Measurements from ENCODE around the gene HLA-DMA. TPM values are rescaled to one million over a fixed set of nuclear protein-coding genes. Genes with fewer than 3 reads are reported as not detected.
A peak's percentile ranks its signal among the peaks of the same experiment; 100 is the strongest.
"Not testable (repeated sequence)": the region's sequence is repeated elsewhere in the genome, so short reads cannot be mapped to it uniquely, and the experiment has no call there.

The HLA-DMA gene
- total RNA-seq, 2 experiments from 2014 or later = 11.8 TPM

DNA sequence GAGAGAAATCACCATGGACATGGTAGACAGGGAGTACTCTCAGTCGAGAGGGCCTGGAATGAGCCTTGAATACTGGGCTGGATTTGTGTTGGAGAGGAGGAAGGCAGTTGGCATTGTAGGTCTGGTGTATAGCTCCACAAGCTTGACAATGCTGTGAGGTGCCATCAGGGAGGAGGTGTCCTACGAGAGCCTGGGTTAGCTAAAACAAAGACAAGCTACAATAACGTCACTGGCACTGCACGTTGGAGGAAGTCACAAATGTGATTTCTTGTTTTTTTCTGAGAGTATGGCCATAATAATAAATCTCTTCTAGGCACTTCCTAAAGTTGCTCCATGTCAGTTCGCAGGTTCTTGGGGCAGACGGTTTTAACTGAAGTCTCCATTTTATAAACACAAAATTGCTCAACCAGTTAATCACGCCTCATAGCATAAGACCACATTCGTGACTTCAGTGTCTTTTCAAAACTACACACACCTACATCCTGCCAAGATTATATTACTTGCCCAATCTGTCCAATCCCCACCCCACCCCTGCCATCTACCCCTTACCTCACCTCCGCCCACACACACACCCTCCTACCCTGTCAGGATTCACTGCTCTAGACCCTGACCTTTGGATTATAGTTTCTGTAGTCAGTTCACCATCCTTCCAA lies 7.7 kb downstream of the HLA-DMA start:
- peak overlapping the region; percentile 85 for H3K27ac Mint-ChIP-seq
- H3K36me3 Mint-ChIP-seq (ENCODE audit: low read depth) = no peaks in the 10 kb centered on the region
- intact Hi-C loops (cut with DNase I, micrococcal nuclease) = no loop called here
- peaks cover 72% of the 10 kb centered on the region for H3K4me1 Mint-ChIP-seq
- ATAC-seq (no peak), DNase-seq (peak; percentile 65)
- peaks cover 4% of the 10 kb centered on the region for H3K9me3 Mint-ChIP-seq (ENCODE audit: low read depth)
- no peak overlapping the region for H3K4me3 Mint-ChIP-seq
- ChIA-PET CTCF (interaction anchor here (0.5 to 7.2 kb wide), 10 partner anchors 9 to 134 kb away, joined by 3 to 137 read pairs (median 4); partner anchors contain the start of gene HLA-DMA), POLR2A (interaction anchor here (0.7 to 1.2 kb wide), 2 partner anchors 27 to 331 kb away, joined by 3 to 7 read pairs; no protein-coding TSS in a partner anchor)
- no peaks in the 10 kb centered on the region for H3K27me3 Mint-ChIP-seq

DNA sequence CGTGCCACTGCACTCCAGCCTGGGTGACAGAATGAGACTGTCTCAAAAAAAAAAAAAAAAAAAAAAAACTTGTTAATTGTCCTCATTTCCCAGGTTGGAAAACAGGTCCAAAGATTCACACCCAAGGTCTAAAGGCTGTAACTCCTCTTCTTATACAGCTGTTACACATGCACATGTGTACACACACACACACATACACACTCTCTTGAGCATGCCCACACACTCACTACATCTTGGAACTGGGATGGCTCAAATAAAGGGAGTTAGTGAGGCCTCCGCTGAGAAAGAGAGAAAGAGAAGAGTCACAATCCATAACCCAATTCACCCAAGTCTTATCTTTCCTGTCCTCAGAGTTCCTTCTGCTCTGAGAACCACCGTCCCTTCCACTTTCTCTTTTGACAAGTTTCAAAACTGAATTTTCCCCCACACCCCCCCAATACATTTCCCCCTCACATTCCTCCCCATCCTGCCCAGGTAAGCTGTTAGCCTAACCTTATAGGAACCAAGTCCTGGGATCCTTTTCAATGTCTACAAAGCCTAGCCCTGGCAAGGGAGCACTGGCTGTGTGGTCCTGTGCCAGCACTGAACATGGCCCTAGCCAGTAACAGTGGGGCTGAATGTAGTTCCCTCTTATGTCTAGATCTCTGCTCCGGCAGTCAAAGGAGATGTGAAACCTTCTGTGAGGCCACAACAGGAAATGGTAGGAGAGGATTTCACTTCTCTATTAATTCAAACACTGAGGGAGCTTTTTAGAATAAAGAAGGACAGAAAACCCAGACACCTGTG lies 8.8 kb downstream of the HLA-DMA start:
- ChIA-PET CTCF (interaction anchor here (0.7 to 7.2 kb wide), 8 partner anchors 10 to 63 kb away, joined by 3 to 137 read pairs (median 5); partner anchors contain the start of gene HLA-DMA), POLR2A (interaction anchor here (0.6 to 1.2 kb wide), 5 partner anchors 25 to 106 kb away, joined by 3 to 7 read pairs (median 4); partner anchors contain the start of gene TAP2)
- Mint-ChIP-seq H3K4me1 (peaks cover 67% of the 10 kb centered on the region), H3K4me3 (peak overlapping the region; percentile 61), H3K9me3 (ENCODE audit: low read depth) (peaks cover 4% of the 10 kb centered on the region), H3K36me3 (ENCODE audit: low read depth) (no peaks in the 10 kb centered on the region), H3K27ac (peak overlapping the region; percentile 85), H3K27me3 (no peaks in the 10 kb centered on the region)
- intact Hi-C loops (cut with DNase I, micrococcal nuclease) = loop anchor here in 1 of 2 experiments (5.0 kb wide), 1 partner anchor 52 kb away; no protein-coding TSS in a partner anchor
- ATAC-seq (peak; percentile 51), DNase-seq (peak; percentile 48)

DNA sequence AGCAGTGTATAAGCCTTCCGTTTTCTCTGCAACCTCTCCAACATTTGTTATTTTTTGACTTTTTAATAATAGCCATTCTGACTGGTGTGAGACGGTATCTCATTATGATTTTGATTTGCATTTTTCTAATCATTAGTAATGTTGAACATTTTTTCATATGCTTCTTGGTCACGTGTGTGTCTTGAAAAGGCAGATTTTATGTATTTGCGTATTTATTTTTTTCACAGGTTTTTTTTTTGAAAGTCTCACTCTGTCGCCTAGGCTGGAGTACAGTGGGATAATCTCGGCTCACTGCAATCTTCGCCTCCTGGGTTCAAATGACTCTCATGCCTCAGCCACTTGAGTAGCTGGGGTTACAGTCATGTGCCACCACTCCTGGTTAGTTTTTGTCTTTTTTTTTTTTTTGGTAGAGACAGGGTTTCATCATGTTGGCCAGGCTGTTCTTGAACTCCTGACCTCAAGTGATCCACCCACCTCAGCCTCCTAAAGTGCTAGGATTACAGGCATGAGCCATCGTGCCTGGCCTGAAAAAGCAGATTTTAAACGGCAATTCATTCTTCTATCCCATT lies 10.3 kb downstream of the HLA-DMA start:
- H3K9me3 Mint-ChIP-seq (ENCODE audit: low read depth); H3K4me3 Mint-ChIP-seq: not testable (repeated sequence)
- POLR2A ChIA-PET = interaction anchor here (0.7 to 2.2 kb wide), 4 partner anchors 29 to 74 kb away, joined by 3 to 58 read pairs (median 6); no protein-coding TSS in a partner anchor

DNA sequence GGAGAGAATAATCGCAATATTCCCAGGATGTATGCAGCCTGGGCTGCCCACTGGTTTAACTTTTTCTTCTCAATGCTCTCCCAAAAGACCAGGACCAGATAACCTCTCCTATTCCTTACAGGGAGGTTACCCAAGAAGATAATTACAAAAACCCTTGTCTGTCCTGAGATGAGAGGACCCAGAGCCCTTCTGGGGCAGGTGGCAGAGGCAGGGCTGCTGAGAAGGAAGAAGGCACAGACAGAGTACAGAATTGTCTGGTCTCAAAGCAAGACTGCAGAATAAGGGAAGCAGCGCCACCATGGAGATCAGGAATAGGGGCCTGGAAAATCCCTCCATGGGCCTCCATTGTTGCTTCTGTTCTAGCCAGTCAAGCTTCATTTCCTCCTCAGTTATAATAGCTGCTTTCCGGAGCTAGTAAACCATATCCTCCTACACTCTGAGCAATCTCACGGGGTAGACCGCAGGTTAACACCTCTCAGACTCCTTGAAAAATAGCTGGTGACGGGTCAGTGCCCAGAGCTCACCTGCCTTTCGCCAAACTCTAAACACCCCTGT lies 11.6 kb downstream of the HLA-DMA start:
- intact Hi-C loops (cut with DNase I, micrococcal nuclease) = loop anchor here (1.0 to 5.0 kb wide), 4 partner anchors 12 to 49 kb away; partner anchors contain the start of genes BRD2 (in 2 of the 2) and HLA-DMA (in 1 of the 2)
- no peaks in the 10 kb centered on the region for H3K36me3 Mint-ChIP-seq (ENCODE audit: low read depth)

More for the DNA sequence above, 10.3 kb downstream of the HLA-DMA start:
- not testable (repeated sequence) for DNase-seq; H3K27me3 Mint-ChIP-seq; H3K36me3 Mint-ChIP-seq (ENCODE audit: low read depth); ATAC-seq
- intact Hi-C loops (cut with DNase I, micrococcal nuclease) = loop anchor here in 1 of 2 experiments (5.0 kb wide), 1 partner anchor 50 kb away; no protein-coding TSS in a partner anchor
- Mint-ChIP-seq H3K4me1 (peaks cover 58% of the 10 kb centered on the region), H3K27ac (peak overlapping the region; percentile 21)
- CTCF ChIA-PET = interaction anchor here (1.0 to 7.6 kb wide), 7 partner anchors 9 to 75 kb away, joined by 3 to 137 read pairs (median 16); partner anchors contain the start of genes BRD2 and HLA-DMA

DNA sequence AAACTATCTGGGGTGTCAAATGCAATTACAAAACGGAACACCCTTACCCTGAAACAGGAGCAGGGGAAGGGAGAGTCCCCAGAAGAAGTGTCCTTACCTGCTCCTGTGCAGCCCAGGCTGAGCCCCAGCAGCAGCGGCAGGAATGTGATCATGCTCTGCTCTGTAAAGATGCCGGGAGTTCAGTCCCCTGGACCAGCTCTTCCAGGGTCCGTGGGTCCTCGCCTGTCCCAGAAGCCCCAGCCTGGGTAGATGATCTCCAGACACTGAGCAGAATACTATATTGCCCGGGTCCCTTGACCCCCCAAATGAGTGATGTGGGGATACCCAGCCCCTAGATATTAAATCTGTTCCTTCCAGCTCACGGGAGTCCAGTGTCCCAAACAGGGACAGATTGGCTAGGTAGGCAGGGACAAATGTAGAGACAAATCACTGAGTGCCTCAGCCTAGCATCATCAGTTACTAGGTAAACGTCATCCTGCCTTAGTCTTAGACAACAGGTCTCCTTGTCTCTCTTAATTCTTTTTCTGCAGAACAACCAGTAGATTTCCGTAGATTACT lies 12.2 kb downstream of the HLA-DMA start, which contains the start of gene HLA-DMB:
Gene HLA-DMB (minus strand): TSS at position 373 of the 558 bp plus-strand sequence. CDS start 221 bp downstream, at position 152.
- peak; percentile 58 for DNase-seq
- Mint-ChIP-seq H3K36me3 (ENCODE audit: low read depth) (no peaks in the 10 kb centered on the region), H3K4me3 (peak within 1 kb of the TSS; percentile 72), H3K4me1 (peaks cover 55% of the 10 kb centered on the region), H3K27ac (peak within 1 kb of the TSS; percentile 87), H3K27me3 (no peaks in the 10 kb centered on the region), H3K9me3 (ENCODE audit: low read depth) (peaks cover 4% of the 10 kb centered on the region)
- CTCF ChIA-PET = interaction anchor here (0.7 to 7.6 kb wide), 13 partner anchors 7 to 136 kb away, joined by 3 to 137 read pairs (median 5); partner anchors contain the start of genes BRD2, HLA-DMA and TAP2
- POLR2A ChIA-PET = interaction anchor here (0.6 to 2.2 kb wide), 10 partner anchors 14 to 77 kb away, joined by 3 to 58 read pairs (median 5); no protein-coding TSS in a partner anchor
- intact Hi-C loops (cut with DNase I, micrococcal nuclease) = loop anchor here (1.0 to 5.0 kb wide), 4 partner anchors 13 to 48 kb away; partner anchors contain the start of genes BRD2 (in 2 of the 2) and HLA-DMA (in 1 of the 2)
- ATAC-seq = peak; percentile 87

More for the DNA sequence above, 11.6 kb downstream of the HLA-DMA start:
- peak overlapping the region; percentile 87 for H3K27ac Mint-ChIP-seq
- DNase-seq = peak; percentile 72
- POLR2A ChIA-PET = interaction anchor here (0.5 to 2.2 kb wide), 11 partner anchors 14 to 96 kb away, joined by 3 to 58 read pairs (median 4); no protein-coding TSS in a partner anchor
- CTCF ChIA-PET = interaction anchor here (0.7 to 7.6 kb wide), 17 partner anchors 7 to 137 kb away, joined by 3 to 137 read pairs (median 5); partner anchors contain the start of genes BRD2, HLA-DMA and TAP2
- peaks cover 55% of the 10 kb centered on the region for H3K4me1 Mint-ChIP-seq
- no peaks in the 10 kb centered on the region for H3K27me3 Mint-ChIP-seq
- peaks cover 4% of the 10 kb centered on the region for H3K9me3 Mint-ChIP-seq (ENCODE audit: low read depth)
- ATAC-seq = peak; percentile 77
- H3K4me3 Mint-ChIP-seq = peak overlapping the region; percentile 72

DNA sequence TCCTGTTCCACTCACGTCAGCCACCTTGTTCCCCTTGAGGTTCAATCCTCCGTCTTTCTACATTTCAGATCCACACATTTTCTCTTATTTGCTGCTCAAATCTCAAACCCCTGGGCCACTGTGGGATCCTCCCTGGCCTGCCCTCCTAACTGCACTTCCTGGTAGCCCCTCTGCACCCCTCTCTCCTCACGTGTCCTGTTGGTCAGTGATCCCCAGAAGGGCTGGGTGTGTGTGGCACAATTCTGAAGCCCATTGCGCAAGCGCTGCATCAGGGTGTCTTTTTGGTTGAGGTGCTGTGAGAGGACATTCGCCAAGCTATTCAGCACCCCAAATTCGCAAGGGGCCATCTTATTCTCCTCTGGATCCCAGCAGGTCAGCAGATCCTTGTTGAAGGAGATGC lies 14.4 kb downstream of the HLA-DMA start:
- intact Hi-C loops (cut with DNase I, micrococcal nuclease) = no loop called here
- no peak overlapping the region for H3K4me3 Mint-ChIP-seq
- H3K27me3 Mint-ChIP-seq = no peaks in the 10 kb centered on the region
- DNase-seq = no peak
- no peak for ATAC-seq
- no peak overlapping the region for H3K27ac Mint-ChIP-seq
- ChIA-PET CTCF (interaction anchor here (7.2 to 7.6 kb wide), 2 partner anchors 16 to 47 kb away, joined by 87 to 137 read pairs; partner anchors contain the start of gene HLA-DMA), POLR2A (interaction anchor here (1.4 kb wide), 1 partner anchor 34 kb away, joined by 6 read pairs; no protein-coding TSS in a partner anchor)
- H3K36me3 Mint-ChIP-seq (ENCODE audit: low read depth) = no peaks in the 10 kb centered on the region
- H3K4me1 Mint-ChIP-seq = peaks cover 38% of the 10 kb centered on the region
- no peaks in the 10 kb centered on the region for H3K9me3 Mint-ChIP-seq (ENCODE audit: low read depth)

DNA sequence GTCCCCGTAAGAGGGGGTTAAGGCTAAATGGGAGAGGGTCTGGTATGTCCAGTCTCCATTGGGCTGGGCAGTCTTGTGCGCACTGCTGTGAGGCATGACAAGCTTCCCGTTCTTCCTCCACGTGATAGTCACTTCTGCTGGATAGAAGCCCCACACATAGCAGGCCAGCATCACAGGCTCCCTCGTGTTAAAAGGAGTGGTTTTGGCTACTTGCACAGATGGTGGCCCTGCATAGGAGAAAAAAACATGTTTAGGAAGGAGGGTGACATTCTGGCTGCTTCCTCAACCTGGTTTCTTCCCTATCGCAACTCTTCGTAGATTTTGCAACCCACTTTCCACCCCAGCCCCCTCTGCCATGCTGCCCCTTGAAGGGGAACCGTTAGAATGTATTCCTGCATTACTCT lies 15.7 kb downstream of the HLA-DMA start:
- intact Hi-C loops (cut with DNase I, micrococcal nuclease) = no loop called here
- ATAC-seq = no peak
- no peak overlapping the region for H3K27ac Mint-ChIP-seq
- POLR2A ChIA-PET = interaction anchor here (1.4 kb wide), 1 partner anchor 35 kb away, joined by 6 read pairs; no protein-coding TSS in a partner anchor
- H3K4me1 Mint-ChIP-seq = peaks cover 26% of the 10 kb centered on the region
- H3K36me3 Mint-ChIP-seq (ENCODE audit: low read depth) = no peaks in the 10 kb centered on the region
- no peak overlapping the region for H3K4me3 Mint-ChIP-seq
- CTCF ChIA-PET = interaction anchor here (0.7 to 7.6 kb wide), 6 partner anchors 15 to 56 kb away, joined by 3 to 107 read pairs (median 3); partner anchors contain the start of gene HLA-DMA
- no peaks in the 10 kb centered on the region for H3K9me3 Mint-ChIP-seq (ENCODE audit: low read depth)
- no peak for DNase-seq
- H3K27me3 Mint-ChIP-seq = no peaks in the 10 kb centered on the region

DNA sequence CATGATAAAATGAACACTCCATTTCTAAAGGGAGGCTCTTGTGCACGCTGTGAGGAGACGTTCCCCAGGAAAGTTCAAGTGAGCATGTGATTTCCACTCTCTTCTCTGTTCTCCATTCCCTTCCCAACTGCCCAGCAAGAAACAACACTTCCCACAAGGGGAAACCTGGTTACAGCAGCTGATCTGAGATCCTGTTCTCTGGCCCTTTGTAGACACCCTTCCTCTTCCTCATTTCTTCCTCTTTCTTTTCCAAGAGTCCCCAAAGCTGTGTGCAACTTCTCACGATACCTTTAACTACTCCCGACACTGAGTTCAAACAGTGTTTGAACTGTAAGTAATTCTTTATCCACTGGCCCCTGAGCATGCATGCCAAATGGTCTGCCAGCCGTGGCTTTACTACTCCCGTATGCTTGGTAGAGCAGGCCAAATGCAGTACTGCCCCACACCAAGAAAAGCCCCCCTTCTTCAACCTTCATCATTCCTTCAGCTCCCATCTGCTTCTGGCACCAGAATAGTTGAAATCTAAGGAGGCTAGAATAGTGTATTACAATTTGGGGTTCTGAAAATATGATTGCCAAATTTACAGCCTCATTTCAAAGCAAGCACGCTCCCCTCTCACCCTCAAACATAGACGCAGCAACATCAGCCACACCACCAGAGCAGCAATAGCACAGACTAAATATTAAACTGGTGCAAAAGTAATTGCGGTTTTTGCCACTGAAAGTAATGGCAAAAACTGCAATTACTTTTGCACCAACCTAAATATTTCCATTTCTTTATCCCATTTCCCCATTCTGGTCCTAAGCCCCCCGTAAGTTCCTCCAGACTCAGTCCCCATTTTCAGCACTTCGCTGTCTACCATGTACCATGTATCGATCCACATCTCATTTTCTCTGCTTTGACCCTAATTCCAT lies 16.4 kb downstream of the HLA-DMA start:
- ChIA-PET POLR2A (interaction anchor here (1.1 kb wide), 1 partner anchor 31 kb away, joined by 3 read pairs; no protein-coding TSS in a partner anchor), CTCF (interaction anchor here (0.9 to 7.6 kb wide), 6 partner anchors 10 to 55 kb away, joined by 3 to 107 read pairs (median 20); partner anchors contain the start of gene HLA-DMA)
- ATAC-seq (no peak), DNase-seq (no peak)
- Mint-ChIP-seq H3K36me3 (ENCODE audit: low read depth) (no peaks in the 10 kb centered on the region), H3K9me3 (ENCODE audit: low read depth) (no peaks in the 10 kb centered on the region), H3K4me3 (no peak overlapping the region), H3K4me1 (peaks cover 19% of the 10 kb centered on the region), H3K27me3 (no peaks in the 10 kb centered on the region), H3K27ac (no peak overlapping the region)
- intact Hi-C loops (cut with DNase I, micrococcal nuclease) = no loop called here
